ENCODE measurements around the gene OR6B2. TPM values are rescaled to one million over a fixed set of nuclear protein-coding genes. Genes with fewer than 3 reads are reported as not detected.

Gene OR6B2
- total RNA-seq (not detected), polyA plus RNA-seq (not detected)

DNA sequence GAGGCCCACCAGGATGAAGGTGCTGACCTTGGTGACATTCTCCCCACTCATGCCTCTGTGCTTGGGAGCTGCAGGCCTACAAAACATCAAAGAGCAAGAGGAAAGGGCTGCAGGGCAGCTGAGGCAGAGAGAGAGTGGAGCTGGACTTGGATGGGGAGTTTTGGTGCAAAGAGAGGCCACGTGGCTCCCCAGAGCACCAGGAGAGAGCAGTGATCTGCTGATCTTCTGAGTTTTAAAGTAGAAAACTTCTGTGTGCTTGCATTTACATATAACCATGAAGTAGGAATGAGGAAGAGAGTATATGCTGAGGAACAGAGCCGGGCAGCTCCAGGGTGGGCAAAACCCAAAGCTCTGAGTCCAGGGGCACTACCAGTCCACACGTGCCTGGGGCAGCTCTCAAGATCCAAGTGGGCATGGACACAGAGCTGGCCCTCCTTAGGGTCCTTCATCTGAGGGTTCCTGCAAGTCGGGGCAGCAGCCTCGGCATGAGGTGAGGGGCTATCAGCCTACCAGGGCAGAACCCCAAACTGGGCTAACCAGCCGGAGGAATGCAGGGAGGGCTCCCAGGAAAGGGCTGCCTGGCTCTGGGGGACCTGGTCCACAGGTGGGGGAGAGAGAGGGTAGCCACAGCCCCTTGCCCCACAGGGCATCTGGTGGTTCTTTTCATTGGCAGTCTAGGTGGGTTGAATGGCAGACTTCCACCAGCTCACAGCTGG is at the start of gene OR6B2:
Gene OR6B2, minus strand, starts transcription at position 51 of the 716 bp plus-strand sequence. Its CDS starts 0 bp downstream, at position 51.
- CTCF ChIA-PET, result no interaction called here
- Histone ChIP-seq H3K4me1 (ENCODE audit: insufficient read depth, low read length) (no peaks in the 10 kb centered on the region), H3K4me3 (ENCODE audit: low read length) (no peak within 1 kb of the TSS), H3K9me3 (ENCODE audit: low read length) (no peaks in the 10 kb centered on the region), H3K27ac (ENCODE audit: low read depth, low read length) (no peak within 1 kb of the TSS), H3K36me3 (ENCODE audit: insufficient read depth, low read length) (no peaks in the 10 kb centered on the region), H3K27me3 (ENCODE audit: insufficient read depth, low read length, poor library complexity, severe bottlenecking) (no peaks in the 10 kb centered on the region)
- Mint-ChIP-seq H3K36me3 (no peaks in the 10 kb centered on the region), H3K27me3 (peaks cover 16 to 25% of the 10 kb centered on the region in 2 donors), H3K4me3 (no peak within 1 kb of the TSS), H3K9me3 (no peaks in the 10 kb centered on the region), H3K4me1 (no peaks in the 10 kb centered on the region), H3K27ac (no peak within 1 kb of the TSS)
- DNase-seq, result no peak
- POLR2A ChIA-PET, result no interaction called here

DNA sequence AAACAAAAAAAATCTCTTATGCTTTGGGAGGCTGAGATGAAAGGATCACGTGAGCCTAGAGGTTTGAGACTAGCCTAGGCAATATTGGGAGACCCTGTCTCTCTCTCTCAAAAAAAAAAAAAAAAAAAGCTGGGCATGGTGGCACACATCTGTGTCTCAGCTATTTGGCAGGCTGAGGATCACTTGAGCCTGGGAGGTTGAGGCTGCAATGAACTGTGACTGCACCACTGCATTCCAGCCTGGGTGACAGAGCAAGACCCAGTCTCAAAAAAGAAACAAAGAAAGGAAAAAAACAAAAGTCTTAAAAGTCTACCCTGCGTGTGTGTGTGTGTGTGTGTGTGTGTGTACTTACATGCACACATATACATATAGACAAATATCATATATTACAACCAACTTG is 48.4 kb upstream of the OR6B2 start:
- CTCF ChIA-PET, result no interaction called here
- peaks cover 21 to 59% of the 10 kb centered on the region in 2 donors for H3K27me3 Mint-ChIP-seq

DNA sequence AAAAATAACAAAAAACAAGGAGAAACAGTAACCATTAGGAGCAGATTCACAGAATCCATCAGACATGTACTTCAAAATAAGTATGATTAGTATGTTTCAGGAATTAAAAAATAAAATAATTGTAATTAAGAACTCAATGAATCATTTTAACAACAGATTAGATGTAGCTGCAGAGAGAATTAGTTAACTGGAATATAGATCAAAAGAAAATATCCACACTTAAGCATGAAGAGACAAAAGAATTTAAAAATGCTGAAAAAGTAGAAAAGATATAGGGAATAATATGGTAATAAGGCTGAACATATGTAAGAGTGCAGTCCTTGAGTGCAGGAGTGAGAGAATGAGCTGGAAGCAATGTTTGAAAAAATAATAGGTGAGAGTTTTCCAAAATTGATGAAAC is 47.2 kb upstream of the OR6B2 start:
- no peak for DNase-seq
- Histone ChIP-seq H3K4me1 (ENCODE audit: insufficient read depth, low read length) (no peaks in the 10 kb centered on the region), H3K27me3 (ENCODE audit: insufficient read depth, low read length, poor library complexity, severe bottlenecking) (no peaks in the 10 kb centered on the region), H3K4me3 (ENCODE audit: low read length) (no peak overlapping the region), H3K36me3 (ENCODE audit: insufficient read depth, low read length) (no peaks in the 10 kb centered on the region), H3K9me3 (ENCODE audit: low read length) (no peaks in the 10 kb centered on the region), H3K27ac (ENCODE audit: low read depth, low read length) (no peak overlapping the region)
- Mint-ChIP-seq H3K36me3 (peaks cover 1 to 19% (median 1%) of the 10 kb centered on the region in 3 donors), H3K27me3 (peaks cover 25 to 61% of the 10 kb centered on the region in 2 donors), H3K9me3 (peaks cover 24 to 38% (median 34%) of the 10 kb centered on the region in 5 donors), H3K4me3 (no peak overlapping the region), H3K27ac (no peak overlapping the region), H3K4me1 (no peaks in the 10 kb centered on the region)
- ChIA-PET CTCF (no interaction called here), POLR2A (no interaction called here)

More for the DNA sequence above, 48.4 kb upstream of the OR6B2 start:
- Mint-ChIP-seq H3K36me3 (peaks cover 1 to 19% (median 1%) of the 10 kb centered on the region in 3 donors), H3K4me3 (no peak overlapping the region), H3K4me1 (no peaks in the 10 kb centered on the region), H3K27ac (no peak overlapping the region), H3K9me3 (peaks cover 24 to 38% (median 34%) of the 10 kb centered on the region in 5 donors)
- no peak for DNase-seq
- Histone ChIP-seq H3K4me1 (ENCODE audit: insufficient read depth, low read length) (no peaks in the 10 kb centered on the region), H3K27ac (ENCODE audit: low read depth, low read length) (no peak overlapping the region), H3K36me3 (ENCODE audit: insufficient read depth, low read length) (no peaks in the 10 kb centered on the region), H3K9me3 (ENCODE audit: low read length) (no peaks in the 10 kb centered on the region), H3K4me3 (ENCODE audit: low read length) (no peak overlapping the region), H3K27me3 (ENCODE audit: insufficient read depth, low read length, poor library complexity, severe bottlenecking) (no peaks in the 10 kb centered on the region)
- POLR2A ChIA-PET, result interaction anchor here (0.6 kb wide), 1 partner anchor 9 kb away, joined by 4 read pairs; no protein-coding TSS in a partner anchor

DNA sequence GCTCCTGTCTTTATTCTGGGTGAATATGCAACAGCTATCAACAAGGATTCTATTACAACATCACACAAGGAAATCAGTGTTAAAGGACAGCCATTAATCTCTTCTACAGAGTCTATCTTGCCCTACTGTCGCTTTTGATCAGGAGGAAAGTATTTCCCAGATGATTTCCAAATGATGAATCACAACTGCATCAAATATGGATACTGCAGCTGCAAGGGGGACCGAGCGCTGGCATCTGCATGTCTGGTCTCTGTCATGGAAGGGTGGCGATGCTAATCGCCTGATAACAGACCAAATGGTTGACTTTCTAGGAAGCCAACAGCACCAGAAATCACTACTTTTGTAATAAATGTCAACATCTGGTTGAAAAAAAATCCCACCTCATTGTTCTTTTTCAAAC is 44.3 kb upstream of the OR6B2 start:
- Histone ChIP-seq H3K4me3 (ENCODE audit: low read length) (no peak overlapping the region), H3K4me1 (ENCODE audit: insufficient read depth, low read length) (no peaks in the 10 kb centered on the region), H3K27me3 (ENCODE audit: insufficient read depth, low read length, poor library complexity, severe bottlenecking) (no peaks in the 10 kb centered on the region), H3K27ac (ENCODE audit: low read depth, low read length) (no peak overlapping the region), H3K9me3 (ENCODE audit: low read length) (no peaks in the 10 kb centered on the region), H3K36me3 (ENCODE audit: insufficient read depth, low read length) (no peaks in the 10 kb centered on the region)
- no peak overlapping the region for H3K27ac Mint-ChIP-seq
- peaks cover 24 to 38% (median 32%) of the 10 kb centered on the region in 5 donors for H3K9me3 Mint-ChIP-seq
- POLR2A ChIA-PET, result no interaction called here
- no peak overlapping the region for H3K4me3 Mint-ChIP-seq
- H3K4me1 Mint-ChIP-seq, result no peaks in the 10 kb centered on the region
- peaks cover 31 to 65% of the 10 kb centered on the region in 2 donors for H3K27me3 Mint-ChIP-seq
- peaks cover 1 to 15% (median 1%) of the 10 kb centered on the region in 3 donors for H3K36me3 Mint-ChIP-seq
- CTCF ChIA-PET, result no interaction called here
- no peak for DNase-seq

DNA sequence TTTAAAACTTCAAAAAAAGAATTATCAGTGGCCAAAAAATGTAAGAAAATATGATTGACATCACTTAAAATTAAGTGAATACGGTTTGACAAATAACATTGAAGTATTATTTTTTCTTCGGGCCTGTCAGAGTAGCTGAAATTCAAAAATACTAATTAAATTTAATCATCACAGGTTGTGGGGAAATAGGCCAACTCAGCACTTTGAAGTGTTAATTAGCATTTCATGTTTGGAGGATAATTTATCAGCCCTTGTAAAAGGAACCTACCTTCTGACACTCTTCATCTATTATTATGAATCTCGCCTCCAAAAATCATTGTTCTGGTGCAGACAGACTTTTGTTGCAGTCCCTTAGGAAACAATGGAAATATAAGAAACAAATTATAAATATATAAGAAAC is 40.7 kb upstream of the OR6B2 start:
- Mint-ChIP-seq H3K9me3 (peaks cover 0 to 18% (median 6%) of the 10 kb centered on the region in 5 donors), H3K4me3 (no peak overlapping the region), H3K27ac (no peak overlapping the region), H3K36me3 (no peaks in the 10 kb centered on the region), H3K27me3 (peaks cover 24 to 68% of the 10 kb centered on the region in 2 donors), H3K4me1 (no peaks in the 10 kb centered on the region)
- Histone ChIP-seq H3K4me1 (ENCODE audit: insufficient read depth, low read length) (no peaks in the 10 kb centered on the region), H3K9me3 (ENCODE audit: low read length) (no peaks in the 10 kb centered on the region), H3K36me3 (ENCODE audit: insufficient read depth, low read length) (no peaks in the 10 kb centered on the region), H3K27ac (ENCODE audit: low read depth, low read length) (no peak overlapping the region), H3K4me3 (ENCODE audit: low read length) (no peak overlapping the region), H3K27me3 (ENCODE audit: insufficient read depth, low read length, poor library complexity, severe bottlenecking) (no peaks in the 10 kb centered on the region)
- POLR2A ChIA-PET, result no interaction called here
- no peak for DNase-seq
- CTCF ChIA-PET, result interaction anchor here (4.3 kb wide), 1 partner anchor 10 kb away, joined by 12 read pairs; no protein-coding TSS in a partner anchor

DNA sequence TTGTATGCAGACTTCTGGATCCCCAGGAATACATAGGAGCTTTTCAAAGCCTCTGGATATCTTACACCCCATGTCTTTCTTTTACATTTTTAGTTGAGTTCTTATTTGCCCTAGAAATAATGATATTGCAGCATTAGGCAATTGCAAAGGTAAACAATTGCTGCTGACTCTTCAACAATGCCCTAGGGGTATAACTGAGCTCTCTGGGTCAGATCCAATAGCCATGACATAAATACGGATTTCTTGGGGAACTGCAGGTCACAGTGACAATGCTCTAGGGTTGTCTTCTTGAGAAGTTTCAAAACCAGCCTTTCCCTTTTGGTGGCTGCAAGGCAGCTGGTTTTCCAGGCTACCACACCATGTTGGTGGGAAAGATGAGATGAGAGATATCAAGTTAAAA is 39.6 kb upstream of the OR6B2 start:
- DNase-seq, result no peak

DNA sequence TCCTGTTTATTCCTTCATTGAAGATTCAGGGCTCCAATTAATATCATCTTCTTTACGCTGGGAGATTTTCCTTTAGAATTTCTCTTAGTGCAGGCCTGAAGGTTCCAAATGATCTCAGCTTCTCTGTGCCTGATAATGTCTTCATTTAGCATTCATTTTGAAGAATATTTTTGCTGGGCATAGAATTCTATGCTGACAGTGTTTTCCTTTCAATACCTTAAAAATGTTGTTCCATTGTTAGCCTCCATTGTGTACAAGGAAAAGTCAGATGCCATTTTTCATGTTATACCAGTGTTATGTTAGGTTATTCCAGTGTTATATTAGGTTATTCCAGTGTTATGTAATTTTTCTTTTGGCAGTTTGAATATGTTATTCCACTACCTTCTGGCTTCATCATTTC is 38.0 kb upstream of the OR6B2 start:
- Mint-ChIP-seq H3K4me1 (no peaks in the 10 kb centered on the region), H3K36me3 (no peaks in the 10 kb centered on the region), H3K27ac (no peak overlapping the region), H3K9me3 (peaks cover 0 to 10% (median 5%) of the 10 kb centered on the region in 5 donors), H3K27me3 (peaks cover 15 to 61% of the 10 kb centered on the region in 2 donors), H3K4me3 (no peak overlapping the region)
- H3K4me1 ChIP-seq (ENCODE audit: insufficient read depth, low read length), result no peaks in the 10 kb centered on the region
- no peaks in the 10 kb centered on the region for H3K9me3 ChIP-seq (ENCODE audit: low read length)
- no peaks in the 10 kb centered on the region for H3K27me3 ChIP-seq (ENCODE audit: insufficient read depth, low read length, poor library complexity, severe bottlenecking)
- no peak overlapping the region for H3K4me3 ChIP-seq (ENCODE audit: low read length)
- ChIA-PET POLR2A (no interaction called here), CTCF (interaction anchor here (4.3 kb wide), 1 partner anchor 8 kb away, joined by 12 read pairs; no protein-coding TSS in a partner anchor)
- no peaks in the 10 kb centered on the region for H3K36me3 ChIP-seq (ENCODE audit: insufficient read depth, low read length)
- no peak for DNase-seq
- no peak overlapping the region for H3K27ac ChIP-seq (ENCODE audit: low read depth, low read length)

More for the DNA sequence above, 39.6 kb upstream of the OR6B2 start:
- peaks cover 0 to 10% (median 5%) of the 10 kb centered on the region in 5 donors for H3K9me3 Mint-ChIP-seq
- no peaks in the 10 kb centered on the region for H3K27me3 ChIP-seq (ENCODE audit: insufficient read depth, low read length, poor library complexity, severe bottlenecking)
- H3K36me3 ChIP-seq (ENCODE audit: insufficient read depth, low read length), result no peaks in the 10 kb centered on the region
- H3K4me3 ChIP-seq (ENCODE audit: low read length), result no peak overlapping the region
- H3K27me3 Mint-ChIP-seq, result peaks cover 20 to 64% of the 10 kb centered on the region in 2 donors
- POLR2A ChIA-PET, result interaction anchor here (0.6 kb wide), 1 partner anchor 9 kb away, joined by 4 read pairs; no protein-coding TSS in a partner anchor
- H3K27ac ChIP-seq (ENCODE audit: low read depth, low read length), result no peak overlapping the region
- no peak overlapping the region for H3K4me3 Mint-ChIP-seq
- no peak overlapping the region for H3K27ac Mint-ChIP-seq
- H3K4me1 ChIP-seq (ENCODE audit: insufficient read depth, low read length), result no peaks in the 10 kb centered on the region
- no peaks in the 10 kb centered on the region for H3K9me3 ChIP-seq (ENCODE audit: low read length)
- CTCF ChIA-PET, result interaction anchor here (4.3 kb wide), 1 partner anchor 9 kb away, joined by 12 read pairs; no protein-coding TSS in a partner anchor
- H3K4me1 Mint-ChIP-seq, result no peaks in the 10 kb centered on the region
- no peaks in the 10 kb centered on the region for H3K36me3 Mint-ChIP-seq

DNA sequence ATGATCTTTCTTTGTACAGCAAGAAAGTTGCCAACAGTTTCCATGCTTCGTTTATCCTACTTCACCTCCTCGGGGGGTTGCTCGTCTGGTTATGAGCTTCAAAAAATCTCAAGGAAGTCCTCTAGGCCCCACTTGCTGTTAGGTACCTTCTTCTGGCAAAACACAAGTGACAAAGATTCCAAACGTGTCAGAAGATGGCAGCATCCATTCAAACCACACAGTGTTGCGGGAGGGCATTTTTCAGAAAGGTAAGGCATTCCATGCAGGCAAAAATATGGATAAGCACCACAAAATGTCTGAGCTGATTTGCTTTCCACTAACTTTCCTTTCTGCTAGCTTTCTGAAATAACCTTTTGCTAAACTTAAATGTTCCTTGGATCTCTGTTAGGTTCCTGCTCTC is 36.3 kb upstream of the OR6B2 start:
- Mint-ChIP-seq H3K27me3 (peaks cover 8 to 45% of the 10 kb centered on the region in 2 donors), H3K9me3 (peaks cover 0 to 10% (median 5%) of the 10 kb centered on the region in 5 donors), H3K4me3 (no peak overlapping the region), H3K27ac (no peak overlapping the region), H3K36me3 (no peaks in the 10 kb centered on the region), H3K4me1 (no peaks in the 10 kb centered on the region)
- Histone ChIP-seq H3K27ac (ENCODE audit: low read depth, low read length) (no peak overlapping the region), H3K27me3 (ENCODE audit: insufficient read depth, low read length, poor library complexity, severe bottlenecking) (no peaks in the 10 kb centered on the region), H3K9me3 (ENCODE audit: low read length) (no peaks in the 10 kb centered on the region), H3K4me1 (ENCODE audit: insufficient read depth, low read length) (no peaks in the 10 kb centered on the region), H3K4me3 (ENCODE audit: low read length) (no peak overlapping the region), H3K36me3 (ENCODE audit: insufficient read depth, low read length) (no peaks in the 10 kb centered on the region)
- ChIA-PET POLR2A (no interaction called here), CTCF (interaction anchor here (1.6 kb wide), 1 partner anchor 77 kb away, joined by 4 read pairs; no protein-coding TSS in a partner anchor)
- no peak for DNase-seq
